HG02884 (cell line): ENCODE measurements around the gene LRRC37B.
"Not testable (repeated sequence)": the region's sequence is repeated elsewhere in the genome, so short reads cannot be mapped to it uniquely, and the experiment has no call there.

Experiments used
- ATAC-seq: cut with Tn5 transposase; IDR thresholded peaks from one replicate; pipeline ENCODE4 v1.9.1; 2021; ENCODE audit warnings: mild to moderate bottlenecking, moderate library complexity; ENCODE audit not compliant: unreplicated experiment

The LRRC37B gene

DNA sequence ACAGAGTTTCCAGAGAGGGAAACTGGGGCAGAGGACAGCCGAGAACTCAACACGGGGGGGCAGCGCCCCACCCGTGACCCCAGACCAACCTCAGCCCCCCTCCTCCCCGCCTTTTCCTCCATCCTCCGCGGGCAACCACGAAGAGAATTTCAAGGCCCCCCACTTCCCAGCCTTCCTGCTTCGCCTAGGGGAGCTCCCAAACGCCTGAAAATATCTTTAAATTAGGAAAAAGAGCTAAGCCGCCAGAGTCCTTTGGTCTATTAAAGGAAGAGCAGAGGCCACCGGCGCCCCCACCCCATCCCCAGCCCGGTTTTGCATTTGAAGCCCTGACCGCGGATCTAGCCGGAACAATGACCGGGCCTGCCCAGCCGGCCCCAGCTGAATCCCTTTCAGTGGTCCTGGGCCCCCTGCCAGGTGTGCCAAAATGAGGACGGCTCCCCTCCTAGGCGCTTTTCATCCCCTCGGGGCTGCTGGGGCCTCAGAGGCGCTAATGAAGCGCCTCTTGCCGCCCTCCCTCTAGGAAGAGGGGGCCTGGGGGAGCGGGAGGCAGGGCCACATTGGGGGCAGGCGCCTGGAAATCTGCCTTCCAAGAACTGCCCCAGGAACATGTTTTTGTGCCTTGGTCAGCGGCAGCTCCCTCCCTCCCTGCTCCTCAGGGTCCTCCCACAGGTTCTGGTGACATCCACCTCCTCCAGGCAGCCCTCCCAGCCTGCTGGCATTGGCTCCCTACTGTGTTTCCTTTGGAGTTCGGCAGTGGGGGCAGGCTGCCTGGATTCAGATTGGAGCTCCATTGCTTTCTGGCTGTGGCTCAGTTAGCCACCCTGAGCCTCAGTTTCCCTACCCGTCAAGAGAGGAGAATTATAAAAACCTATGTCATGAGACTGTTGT, 78.0 kb downstream of the LRRC37B start:
- not testable (repeated sequence) for ATAC-seq

DNA sequence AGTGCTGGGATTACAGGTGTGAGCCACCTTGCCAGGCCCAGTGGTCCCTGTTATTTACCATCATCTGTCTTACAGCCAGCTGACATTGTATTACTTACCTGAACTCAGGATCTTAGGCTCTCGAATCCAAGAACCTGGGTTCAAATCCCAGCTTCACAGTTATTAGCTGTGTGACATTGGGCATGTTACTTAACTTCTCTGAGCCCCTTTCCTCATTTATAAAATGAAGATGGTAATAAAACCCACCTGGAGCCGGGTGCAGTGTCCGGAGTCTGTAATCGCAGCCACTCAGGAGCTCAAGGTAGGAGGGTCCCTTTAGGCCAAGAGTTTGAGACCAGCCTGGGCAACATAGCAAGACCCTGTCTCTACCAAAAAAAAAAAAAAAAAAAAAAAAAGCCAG, 79.7 kb downstream of the LRRC37B start:
- not testable (repeated sequence) for ATAC-seq

DNA sequence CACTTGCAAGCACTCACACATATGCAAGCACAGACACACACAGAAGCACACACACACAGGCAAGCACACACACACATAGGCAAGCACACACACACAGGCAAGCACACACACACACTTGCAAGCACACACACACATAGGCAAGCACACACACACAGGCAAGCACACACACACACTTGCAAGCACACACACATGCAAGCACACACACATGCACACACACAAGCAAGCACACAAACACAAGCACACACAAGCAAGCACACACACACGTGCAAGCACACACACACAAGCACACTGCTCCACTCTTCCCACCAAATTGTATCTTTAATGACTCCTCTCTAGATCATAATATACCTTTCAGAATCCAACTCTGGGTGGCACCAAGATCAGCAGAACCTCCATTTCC, 84.9 kb downstream of the LRRC37B start:
- ATAC-seq = not testable (repeated sequence)

DNA sequence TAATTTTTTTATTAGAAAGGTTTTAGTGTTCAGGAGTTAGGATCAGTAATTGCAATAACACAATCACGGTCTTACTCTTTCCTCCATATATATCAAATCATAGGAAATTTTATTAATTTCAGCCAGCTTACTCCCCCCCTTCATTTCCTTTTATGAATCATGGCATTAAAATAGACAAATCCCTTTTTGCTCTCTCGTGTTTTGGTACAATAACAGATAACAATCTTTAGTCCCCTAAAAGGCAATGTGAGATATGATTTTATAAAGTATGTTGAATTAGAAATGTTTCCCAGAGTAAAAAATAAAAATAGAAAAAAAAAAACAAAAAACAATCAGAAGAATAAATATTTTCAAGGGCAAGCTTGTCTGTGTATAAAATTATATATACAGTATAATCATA, 92.5 kb downstream of the LRRC37B start:
- no peak for ATAC-seq

DNA sequence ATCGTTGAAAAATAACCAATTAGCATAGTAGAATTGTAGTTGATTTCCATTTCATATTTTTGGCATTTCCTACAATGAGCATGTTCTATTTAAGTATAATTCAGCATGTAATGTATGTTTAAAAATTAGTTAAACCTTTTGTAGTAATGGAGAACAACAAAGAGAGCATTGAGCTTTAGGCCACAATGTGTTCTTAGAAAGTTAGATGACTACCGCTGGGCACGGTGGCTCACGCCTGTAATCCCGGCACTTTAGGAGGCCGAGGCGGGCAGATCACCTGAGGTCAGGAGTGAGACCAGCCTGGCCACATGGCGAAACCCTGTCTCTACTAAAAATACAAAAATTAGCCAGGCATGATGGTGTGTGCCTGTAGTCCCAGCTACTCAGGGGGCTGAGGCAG, 93.1 kb downstream of the LRRC37B start:
- not testable (repeated sequence) for ATAC-seq

DNA sequence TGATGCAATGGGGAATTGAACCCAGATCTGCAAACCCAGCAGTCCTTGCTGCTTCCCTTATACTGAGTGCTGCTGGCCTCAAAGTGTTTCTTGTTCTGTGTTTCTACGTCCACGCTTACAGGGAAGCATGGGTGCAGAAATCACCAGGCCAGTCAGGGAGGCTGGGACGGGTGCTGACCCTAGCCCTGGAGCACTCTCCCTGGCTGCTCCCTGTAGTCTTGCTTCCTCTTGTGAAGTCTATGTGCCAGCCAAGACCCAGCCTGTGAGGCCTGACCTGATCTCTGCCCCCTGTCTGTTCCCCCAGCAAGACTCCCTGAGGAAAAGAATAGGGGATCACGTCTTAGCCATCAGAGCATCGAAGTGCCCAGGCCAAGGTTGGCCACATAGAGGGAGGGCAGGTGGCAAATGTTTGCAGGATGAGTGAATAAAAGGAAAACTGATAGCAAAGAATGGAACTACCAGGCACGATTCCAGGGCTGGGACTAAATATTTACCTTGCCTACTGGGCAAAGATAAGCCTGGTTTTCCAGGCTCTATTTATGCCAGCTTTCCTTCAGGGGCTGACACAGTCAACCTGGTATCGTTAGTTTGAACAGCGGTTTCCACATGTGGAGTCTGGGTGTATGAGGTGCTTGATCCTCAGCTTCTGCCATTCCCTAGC, 93.9 kb downstream of the LRRC37B start:
- no peak for ATAC-seq

DNA sequence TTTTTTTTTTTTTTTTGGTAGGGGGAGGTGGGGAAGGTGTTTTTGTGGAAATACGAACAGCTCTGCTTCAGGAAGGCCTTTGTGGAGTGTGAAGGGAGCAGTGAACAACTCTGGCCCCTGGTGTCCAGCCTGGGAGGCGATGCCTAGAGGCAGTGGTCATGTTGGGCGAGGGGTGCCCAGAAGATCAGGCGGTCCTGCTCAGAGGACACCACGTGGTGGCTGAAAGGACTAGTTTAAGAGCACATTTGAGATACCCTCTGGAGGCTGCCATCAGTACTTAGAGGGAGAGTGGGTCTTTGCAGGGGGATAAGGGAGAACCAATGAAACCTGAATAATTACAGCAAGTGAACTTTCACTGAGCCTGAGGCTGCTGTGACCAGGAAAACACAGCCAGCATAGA, 95.0 kb downstream of the LRRC37B start:
- no peak for ATAC-seq

DNA sequence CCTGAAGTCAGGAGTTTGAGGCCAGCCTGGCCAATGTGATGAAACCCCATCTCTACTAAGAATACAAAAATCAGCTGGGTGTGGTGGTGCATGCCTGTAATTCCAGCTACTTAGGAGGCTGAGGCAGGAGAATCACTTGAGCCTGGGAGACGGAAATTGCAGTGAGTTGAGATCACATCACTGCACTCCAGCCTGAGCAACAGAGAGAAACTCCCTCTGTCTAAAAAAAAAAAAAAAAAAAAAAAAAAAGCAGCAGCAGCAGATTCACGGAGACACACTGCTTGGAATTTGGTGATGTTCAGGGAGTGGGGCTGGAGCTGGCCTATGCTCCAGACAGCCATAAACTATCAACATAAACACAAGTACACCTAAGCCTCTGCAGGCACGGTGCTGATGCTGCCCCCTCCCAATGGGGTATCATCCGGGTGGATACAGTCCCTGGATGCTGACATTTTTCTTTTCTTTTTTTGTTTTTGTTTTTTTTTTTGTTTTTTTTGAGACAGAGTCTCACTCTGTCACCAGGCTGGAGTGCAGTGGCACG, 95.5 kb downstream of the LRRC37B start:
- ATAC-seq = no peak
